ENCODE results near the gene EIF2A.

Gene EIF2A

GRCh38 chr3:150547045-150547741 lies 606 bp downstream of the EIF2A start:
- TF ChIP-seq CTCF (IDR thresholded peaks at IDR 0.05; ENCODE audit: low read depth, low read length, missing control alignments): no peak
- peak overlapping the region; percentile 62 for H3K4me3 ChIP-seq (ENCODE audit: low read depth, low read length)
- no peak for DNase-seq (ENCODE audit: low read depth)

- H3K4me3 ChIP-seq (ENCODE audit: low read depth, low read length): no peak overlapping the region
- no peak for DNase-seq (ENCODE audit: low read depth)
- TF ChIP-seq CTCF (IDR thresholded peaks at IDR 0.05; ENCODE audit: low read depth, low read length, missing control alignments): no peak
These were observed 9.4 kb downstream of the EIF2A start for GRCh38 chr3:150555859-150556436.

- no peak overlapping the region for H3K4me3 ChIP-seq (ENCODE audit: low read depth, low read length)
- no peak for TF ChIP-seq CTCF (IDR thresholded peaks at IDR 0.05; ENCODE audit: low read depth, low read length, missing control alignments)
- no peak for DNase-seq (ENCODE audit: low read depth)
These were observed 10.2 kb downstream of the EIF2A start for GRCh38 chr3:150556792-150557191.

- H3K4me3 ChIP-seq (ENCODE audit: low read depth, low read length): no peak overlapping the region
- TF ChIP-seq CTCF (IDR thresholded peaks at IDR 0.05; ENCODE audit: low read depth, low read length, missing control alignments): no peak
- no peak for DNase-seq (ENCODE audit: low read depth)
These were observed 11.1 kb downstream of the EIF2A start for GRCh38 chr3:150557725-150558124.

- H3K4me3 ChIP-seq (ENCODE audit: low read depth, low read length): no peak overlapping the region
- no peak for DNase-seq (ENCODE audit: low read depth)
- TF ChIP-seq CTCF (IDR thresholded peaks at IDR 0.05; ENCODE audit: low read depth, low read length, missing control alignments): no peak
These were observed 17.7 kb downstream of the EIF2A start for GRCh38 chr3:150564243-150564642.

GRCh38 chr3:150567328-150567727 lies 20.7 kb downstream of the EIF2A start:
- no peak for TF ChIP-seq CTCF (IDR thresholded peaks at IDR 0.05; ENCODE audit: low read depth, low read length, missing control alignments)
- H3K4me3 ChIP-seq (ENCODE audit: low read depth, low read length): no peak overlapping the region
- no peak for DNase-seq (ENCODE audit: low read depth)

- TF ChIP-seq CTCF (IDR thresholded peaks at IDR 0.05; ENCODE audit: low read depth, low read length, missing control alignments): no peak
- no peak for DNase-seq (ENCODE audit: low read depth)
- H3K4me3 ChIP-seq (ENCODE audit: low read depth, low read length): no peak overlapping the region
These were observed 31.3 kb downstream of the EIF2A start for GRCh38 chr3:150577855-150578254.
